ENCODE results near the gene ZNFX1. TPM values are rescaled to one million over a fixed set of nuclear protein-coding genes. Genes with fewer than 3 reads are reported as not detected.

The ZNFX1 gene
- total and polyA plus RNA-seq, 9 of the 15 experiments (the other 6 are each of a cell fraction or from before 2014, with no cell fraction given): 3.8 to 13.8 (median 10.3) TPM

DNA sequence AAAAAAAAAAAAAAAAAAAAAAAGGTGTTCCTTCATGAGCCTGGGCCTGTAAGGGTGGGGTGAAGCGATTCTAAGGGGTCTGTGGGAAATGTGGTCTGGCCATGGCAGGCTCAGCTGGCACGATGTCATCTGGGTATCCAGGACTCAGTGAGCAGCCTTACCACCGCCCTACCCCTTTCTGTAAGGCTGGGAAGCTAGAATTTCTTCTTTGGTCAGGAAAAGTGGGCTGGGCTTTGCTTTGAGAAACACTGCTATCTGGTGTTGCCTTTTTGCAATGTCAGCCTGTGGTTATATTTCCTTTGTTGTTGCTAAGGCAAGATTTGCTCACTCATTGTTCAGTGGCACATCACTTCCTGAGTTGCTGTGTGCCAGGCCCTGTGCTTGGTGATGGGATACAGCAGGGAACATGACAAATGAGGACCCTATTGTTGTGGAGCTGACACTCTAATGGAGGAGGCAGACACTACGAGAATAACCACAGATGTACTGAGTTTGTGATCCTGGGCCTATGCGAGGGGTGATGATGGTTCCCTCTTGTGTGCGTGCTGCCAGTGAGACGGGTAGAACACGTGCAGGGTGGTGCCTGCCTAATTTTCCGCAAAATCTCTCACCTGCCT lies 45.9 kb upstream of the ZNFX1 start (continued):
- TF ChIP-seq SREBF2 (CRISPR knock-in tag; IDR thresholded peaks at IDR 0.05) (no peak), SRSF3 (IDR thresholded peaks at IDR 0.05; ENCODE audit: insufficient read depth, low read length) (no peak)

DNA sequence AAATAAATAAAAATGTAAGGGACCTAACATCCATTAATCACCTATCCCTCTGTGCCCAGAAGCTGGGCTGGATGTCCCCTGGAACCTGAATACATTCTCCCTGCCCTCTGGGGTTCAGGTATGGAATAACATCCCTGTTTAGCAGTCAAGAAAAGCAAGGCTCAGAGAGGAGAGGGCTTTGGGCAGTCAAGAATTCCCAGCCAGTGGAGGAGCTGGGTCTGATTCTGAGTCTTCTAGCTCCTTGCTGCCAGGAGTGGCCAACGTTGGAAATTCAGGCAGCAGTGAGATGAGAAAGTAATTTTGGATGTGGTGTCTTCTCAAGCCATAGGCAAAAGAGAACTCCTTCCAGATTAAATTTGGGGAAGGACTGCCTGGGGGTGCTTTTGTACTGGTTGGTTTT lies 42.6 kb upstream of the ZNFX1 start:
- no TSS peak for BruUV-seq (replicated peaks)
- WGBS (ENCODE audit: insufficient coverage, low coverage, missing lambda C conversion rate): 0% methylated on average over 1 of the region's 1 CpG
- Histone ChIP-seq H3K9ac (ENCODE audit: insufficient read depth in 1 of 2, low read depth in 2 of 2, low read length in 2 of 2) (no peak overlapping the region), H2AFZ (ENCODE audit: low read depth, low read length) (no peak overlapping the region), H3K9me3 (replicated peaks; ENCODE audit: control insufficient read depth, insufficient read depth, low read depth, low read length) (no peaks in the 10 kb centered on the region), H3K36me3 (ENCODE audit: control insufficient read depth, insufficient read depth, low read length) (no peaks in the 10 kb centered on the region), H3K4me2 (ENCODE audit: insufficient read depth, low read length) (no peak overlapping the region), H3K4me3 (no peak overlapping the region), H3K27me3 (ENCODE audit: control insufficient read depth in 2 of 2, insufficient read depth in 2 of 2, low read length in 2 of 2) (peaks cover 25 to 28% of the 10 kb centered on the region in 2 experiments), H4K20me1 (replicated peaks; ENCODE audit: control insufficient read depth, insufficient read depth, low read length) (no peaks in the 10 kb centered on the region; the same call in 1 of the 2 replicates), H3K79me2 (ENCODE audit: control insufficient read depth, insufficient read depth, low read length) (no peaks in the 10 kb centered on the region), H3K9me1 (ENCODE audit: control insufficient read depth, insufficient read depth, low read length) (no peaks in the 10 kb centered on the region), H3K27ac (ENCODE audit: extremely low read depth, low read depth, low read length) (no peak overlapping the region), H3K4me1 (replicated peaks in 1 of 2; ENCODE audit: control insufficient read depth in 2 of 2, insufficient read depth in 2 of 2, low read length in 2 of 2) (peaks cover 19 to 24% of the 10 kb centered on the region in 2 experiments; a peak in 4 of 5 replicates)
- DNase-seq (ENCODE audit: extremely low read depth in 1 of 4, low spot score in 3 of 4) (peak in 2 of 4 experiments; percentile 27 to 41), ATAC-seq (peak; percentile 69), FAIRE-seq (peak; percentile 56)
- ChIA-PET POLR2A (interaction anchor here (0.6 to 1.5 kb wide), 7 partner anchors 29 to 373 kb away, joined by 3 to 4 read pairs (median 4); partner anchors contain the start of gene ZNFX1), CTCF (ENCODE audit: low intra/inter-chr PET ratio) (interaction anchor here (1.5 kb wide), 1 partner anchor 214 kb away, joined by 3 read pairs; no protein-coding TSS in a partner anchor)
- intact Hi-C loops (cut with micrococcal nuclease): loop anchor here (5.0 kb wide), 1 partner anchor 43 kb away; the partner anchor contains the start of gene ZNFX1
- in situ Hi-C loops (cut with MboI): loop anchor here (5.0 kb wide), 1 partner anchor 73 kb away; no protein-coding TSS in a partner anchor
- TF ChIP-seq MAFG (tag; conservative IDR thresholded peaks at IDR 0.05) (no peak), GABPA (tag; conservative IDR thresholded peaks at IDR 0.05; ENCODE audit: low read depth) (no peak), RAD21 (CRISPR knock-in tag; conservative IDR thresholded peaks at IDR 0.05 in 1 of 2, IDR thresholded peaks at IDR 0.05 in 1 of 2) (peak in 1 of 2 experiments; percentile 49; a peak in 2 of 4 replicates)
- TF ChIP-seq, protein P1, sequence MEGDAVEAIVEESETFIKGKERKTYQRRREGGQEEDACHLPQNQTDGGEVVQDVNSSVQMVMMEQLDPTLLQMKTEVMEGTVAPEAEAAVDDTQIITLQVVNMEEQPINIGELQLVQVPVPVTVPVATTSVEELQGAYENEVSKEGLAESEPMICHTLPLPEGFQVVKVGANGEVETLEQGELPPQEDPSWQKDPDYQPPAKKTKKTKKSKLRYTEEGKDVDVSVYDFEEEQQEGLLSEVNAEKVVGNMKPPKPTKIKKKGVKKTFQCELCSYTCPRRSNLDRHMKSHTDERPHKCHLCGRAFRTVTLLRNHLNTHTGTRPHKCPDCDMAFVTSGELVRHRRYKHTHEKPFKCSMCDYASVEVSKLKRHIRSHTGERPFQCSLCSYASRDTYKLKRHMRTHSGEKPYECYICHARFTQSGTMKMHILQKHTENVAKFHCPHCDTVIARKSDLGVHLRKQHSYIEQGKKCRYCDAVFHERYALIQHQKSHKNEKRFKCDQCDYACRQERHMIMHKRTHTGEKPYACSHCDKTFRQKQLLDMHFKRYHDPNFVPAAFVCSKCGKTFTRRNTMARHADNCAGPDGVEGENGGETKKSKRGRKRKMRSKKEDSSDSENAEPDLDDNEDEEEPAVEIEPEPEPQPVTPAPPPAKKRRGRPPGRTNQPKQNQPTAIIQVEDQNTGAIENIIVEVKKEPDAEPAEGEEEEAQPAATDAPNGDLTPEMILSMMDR (IDR thresholded peaks at IDR 0.05 in 2 of 3, conservative IDR thresholded peaks at IDR 0.05 in 1 of 3; ENCODE audit: insufficient read depth in 2 of 3, low read depth in 1 of 3, low read length in 3 of 3): peak; percentile 42 to 49 (median 45)
